ENCODE measurements around the gene MS4A5.
"Not testable (repeated sequence)": the region's sequence is repeated elsewhere in the genome, so short reads cannot be mapped to it uniquely, and the experiment has no call there.

The MS4A5 gene

GRCh38 chr11:60447846-60448245 lies 18.5 kb downstream of the MS4A5 start:
- TF ChIP-seq ZFX (IDR thresholded peaks at IDR 0.05; ENCODE audit: borderline replicate concordance): no peak
- TF ChIP-seq, protein P1, sequence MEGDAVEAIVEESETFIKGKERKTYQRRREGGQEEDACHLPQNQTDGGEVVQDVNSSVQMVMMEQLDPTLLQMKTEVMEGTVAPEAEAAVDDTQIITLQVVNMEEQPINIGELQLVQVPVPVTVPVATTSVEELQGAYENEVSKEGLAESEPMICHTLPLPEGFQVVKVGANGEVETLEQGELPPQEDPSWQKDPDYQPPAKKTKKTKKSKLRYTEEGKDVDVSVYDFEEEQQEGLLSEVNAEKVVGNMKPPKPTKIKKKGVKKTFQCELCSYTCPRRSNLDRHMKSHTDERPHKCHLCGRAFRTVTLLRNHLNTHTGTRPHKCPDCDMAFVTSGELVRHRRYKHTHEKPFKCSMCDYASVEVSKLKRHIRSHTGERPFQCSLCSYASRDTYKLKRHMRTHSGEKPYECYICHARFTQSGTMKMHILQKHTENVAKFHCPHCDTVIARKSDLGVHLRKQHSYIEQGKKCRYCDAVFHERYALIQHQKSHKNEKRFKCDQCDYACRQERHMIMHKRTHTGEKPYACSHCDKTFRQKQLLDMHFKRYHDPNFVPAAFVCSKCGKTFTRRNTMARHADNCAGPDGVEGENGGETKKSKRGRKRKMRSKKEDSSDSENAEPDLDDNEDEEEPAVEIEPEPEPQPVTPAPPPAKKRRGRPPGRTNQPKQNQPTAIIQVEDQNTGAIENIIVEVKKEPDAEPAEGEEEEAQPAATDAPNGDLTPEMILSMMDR (IDR thresholded peaks at IDR 0.05): no peak
- no peak overlapping the region for H3K27ac ChIP-seq

GRCh38 chr11:60451185-60451584 lies 21.8 kb downstream of the MS4A5 start:
- H3K27ac ChIP-seq: not testable (repeated sequence)

DNA sequence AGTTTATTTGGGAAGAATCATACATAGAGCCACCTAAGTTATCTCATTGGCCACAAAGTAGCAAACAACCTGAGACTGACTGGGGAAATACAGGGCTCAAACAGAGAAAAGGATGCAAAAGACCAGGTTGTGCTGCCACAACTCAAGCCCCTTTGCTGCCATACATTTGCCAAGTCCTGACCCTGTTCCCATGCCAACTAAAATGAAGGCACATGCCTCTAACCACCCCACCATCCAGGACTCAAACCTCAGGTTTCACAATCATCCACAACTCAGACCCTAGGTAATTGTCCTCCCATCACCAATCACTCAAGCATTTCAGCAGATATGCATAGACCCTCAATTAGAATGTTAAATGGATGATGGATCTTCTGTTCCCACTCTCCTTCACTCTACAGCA lies 24.8 kb downstream of the MS4A5 start:
- TF ChIP-seq, protein P1 (IDR thresholded peaks at IDR 0.05): no peak
- no peak for TF ChIP-seq ZFX (IDR thresholded peaks at IDR 0.05; ENCODE audit: borderline replicate concordance)
- H3K27ac ChIP-seq: no peak overlapping the region

GRCh38 chr11:60455531-60456042 lies 26.2 kb downstream of the MS4A5 start, which contains the start of gene MS4A1:
TSS of gene MS4A1 (plus strand) at chr11:60455847. CDS start at chr11:60462375, 6,528 bp downstream.
- TF ChIP-seq ZFX (IDR thresholded peaks at IDR 0.05; ENCODE audit: borderline replicate concordance): no peak
- TF ChIP-seq, protein P1 (IDR thresholded peaks at IDR 0.05): no peak
- no peak within 1 kb of the TSS for H3K27ac ChIP-seq

GRCh38 chr11:60457576-60457975 lies 28.2 kb downstream of the MS4A5 start:
- H3K27ac ChIP-seq: no peak overlapping the region
- TF ChIP-seq, protein P1 (IDR thresholded peaks at IDR 0.05): no peak
- TF ChIP-seq ZFX (IDR thresholded peaks at IDR 0.05; ENCODE audit: borderline replicate concordance): no peak

DNA sequence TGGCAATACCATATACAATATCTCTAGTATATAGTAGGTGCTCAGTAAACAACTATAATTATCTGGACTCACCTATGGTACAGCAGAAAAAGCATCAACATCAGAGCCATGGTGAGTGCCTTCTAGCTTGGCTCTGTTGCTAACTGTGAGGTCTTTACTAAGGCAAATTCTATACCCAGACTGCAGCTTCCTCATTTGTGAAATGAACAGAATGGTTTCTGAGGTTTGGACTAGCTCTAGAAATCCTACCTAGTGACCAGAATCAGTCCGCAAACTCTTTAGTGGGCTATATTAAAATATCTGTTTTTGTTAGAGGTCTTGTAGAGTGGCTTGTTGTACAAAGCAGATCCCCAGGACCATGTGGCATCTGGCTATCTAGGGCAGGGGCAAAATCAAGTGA lies 30.0 kb downstream of the MS4A5 start:
- no peak for TF ChIP-seq ZFX (IDR thresholded peaks at IDR 0.05; ENCODE audit: borderline replicate concordance)
- TF ChIP-seq, protein P1 (IDR thresholded peaks at IDR 0.05): no peak
- no peak overlapping the region for H3K27ac ChIP-seq

DNA sequence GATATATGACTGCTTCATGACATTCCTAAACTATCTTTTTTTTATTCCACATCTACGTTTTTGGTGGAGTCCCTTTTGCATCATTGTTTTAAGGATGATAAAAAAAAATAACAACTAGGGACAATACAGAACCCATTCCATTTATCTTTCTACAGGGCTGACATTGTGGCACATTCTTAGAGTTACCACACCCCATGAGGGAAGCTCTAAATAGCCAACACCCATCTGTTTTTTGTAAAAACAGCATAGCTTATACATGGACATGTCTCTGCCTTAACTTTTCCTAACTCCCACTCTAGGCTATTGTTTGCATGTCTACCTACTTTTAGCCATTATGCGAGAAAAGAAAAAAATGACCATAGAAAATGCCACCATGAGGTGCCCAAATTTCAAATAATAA lies 39.5 kb downstream of the MS4A5 start:
- no peak overlapping the region for H3K27ac ChIP-seq
- TF ChIP-seq ZFX (IDR thresholded peaks at IDR 0.05; ENCODE audit: borderline replicate concordance): no peak
- TF ChIP-seq, protein P1 (IDR thresholded peaks at IDR 0.05): no peak

GRCh38 chr11:60469723-60470122 lies 40.4 kb downstream of the MS4A5 start:
- TF ChIP-seq ZFX (IDR thresholded peaks at IDR 0.05; ENCODE audit: borderline replicate concordance): no peak
- TF ChIP-seq, protein P1 (IDR thresholded peaks at IDR 0.05): 0 out of 2 replicates have a peak, but pooled peaks have one; percentile 12
- no peak overlapping the region for H3K27ac ChIP-seq
